Uterus (tissue), 4 donors: Measurements from ENCODE around the gene MAP2K2. TPM values are rescaled to one million over a fixed set of nuclear protein-coding genes. Genes with fewer than 3 reads are reported as not detected.
A peak's percentile ranks its signal among the peaks of the same experiment; 100 is the strongest.

Experiments used
- DNase-seq, 2 donors: peaks; one replicate each; pipeline ENCODE4 v3.0.0-alpha.2; 2019 to 2020
- H3K27ac ChIP-seq, 2 donors: fragments of 200-600 bp; sonication (generic); 1 replicate in 1 of 2; 2 replicates in 1 of 2; pipeline ENCODE4 v1.5.1; 2016 to 2018
- H3K27me3 ChIP-seq, 2 donors: fragments of 200-600 bp; sonication (generic); one replicate each; pipeline ENCODE4 v1.5.1; 2018 to 2019; ENCODE audit warnings: control low read depth in 1 of 2
- H3K36me3 ChIP-seq, 2 donors: fragments of 200-600 bp; sonication (generic); one replicate each; pipeline ENCODE4 v1.5.1; 2019; ENCODE audit warnings: control low read depth in 1 of 2
- H3K4me1 ChIP-seq, 2 donors: fragments of 200-600 bp; sonication (generic); one replicate each; pipeline ENCODE4 v1.5.1; 2018 to 2019; ENCODE audit warnings: control low read depth in 1 of 2
- H3K4me3 ChIP-seq, 2 donors: fragments of 200-600 bp; sonication (generic); 1 replicate in 1 of 2; 2 replicates in 1 of 2; pipeline ENCODE4 v1.5.1; 2018 to 2019; ENCODE audit warnings: mild to moderate bottlenecking in 1 of 2
- H3K9me3 ChIP-seq, 2 donors: fragments of 200-600 bp; sonication (generic); one replicate each; pipeline ENCODE4 v1.5.1; 2019; ENCODE audit warnings: control low read depth in 1 of 2
- POLR2A ChIP-seq, 2 donors: fragments of 450-650 bp; IDR thresholded peaks; one replicate each; pipeline ENCODE4 v1.6.1; 2016; ENCODE audit warnings: antibody characterized with exemption in 2 of 2, mild to moderate bottlenecking in 1 of 2, moderate library complexity in 1 of 2
- intact Hi-C: fragments of 100-400 bp; cut with DNase I; formaldehyde crosslinking; loops from one replicate; pipeline ENCODE4 v1.15.1; 2023; ENCODE audit warnings: low total_unique reads
- total RNA-seq, 4 donors: library from RNA; depleted of rRNA in 3 of 4; stranded (reverse); fragments of >200 nt in 3 of 4; gene quantifications; one replicate each; pipeline versions ENCODE4 v1.1.0 to v1.2.4, GENCODE V29; 2014 to 2023
- TF ChIP-seq, protein P1 (sequence below), 4 experiments: fragments of 200-600 bp in 2 of 4; fragments of 450-650 bp in 2 of 4; sonication (generic) in 2 of 4; IDR thresholded peaks; one replicate each; pipeline ENCODE4 v1.5.1; 2016 to 2019; ENCODE audit warnings: antibody characterized with exemption in 4 of 4, mild to moderate bottlenecking in 2 of 4, moderate library complexity in 1 of 4
- donor health status: DM: yes; HTN: yes; CAD: no.

The MAP2K2 gene
- total RNA-seq, 4 donors from 2014 or later = 7.4 to 105 (median 82.4) TPM

DNA sequence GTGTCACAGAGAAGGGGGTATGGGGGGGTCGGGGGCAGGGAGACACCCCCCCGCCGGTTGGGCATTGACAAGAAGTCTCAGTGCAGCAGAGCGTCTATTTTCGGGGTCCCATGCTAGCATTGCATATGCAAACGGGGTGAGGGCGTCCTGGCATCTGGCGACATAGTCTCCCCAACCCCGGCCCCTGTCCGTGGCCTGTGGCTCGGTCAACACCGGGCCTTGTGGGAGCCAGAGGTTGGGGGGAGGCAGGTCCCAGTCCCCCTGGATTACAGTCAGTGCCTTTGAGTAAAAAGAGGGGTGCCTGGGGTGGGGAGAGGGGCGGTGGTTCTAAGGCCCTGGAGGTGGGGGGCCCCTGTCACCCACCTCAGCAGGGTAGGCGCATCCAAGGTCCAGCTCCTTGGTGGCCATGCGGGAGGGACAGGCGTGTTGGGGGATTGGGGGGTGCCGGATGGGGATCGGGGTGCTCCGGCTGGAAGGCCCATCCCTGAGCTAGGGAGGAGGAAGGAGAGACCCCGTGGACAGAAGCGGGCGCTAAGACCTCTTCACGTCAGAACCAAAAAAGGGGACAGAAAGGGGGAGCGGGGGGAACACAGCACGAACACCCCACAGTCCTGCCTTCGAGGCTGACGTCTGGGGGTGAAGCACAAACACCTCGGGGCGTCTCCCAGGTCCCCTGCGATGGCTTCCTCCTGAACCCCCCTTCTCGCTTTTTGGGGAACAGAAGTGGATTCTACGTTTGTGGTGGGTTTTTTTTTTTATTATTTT lies 78.1 kb downstream of the MAP2K2 start:
- peak overlapping the region; percentile 8 to 61 for H3K27ac ChIP-seq

GRCh38 chr19:4044990-4045465 lies 78.9 kb downstream of the MAP2K2 start:
- no peaks in the 10 kb centered on the region for H3K27me3 ChIP-seq
- TF ChIP-seq, protein P1, sequence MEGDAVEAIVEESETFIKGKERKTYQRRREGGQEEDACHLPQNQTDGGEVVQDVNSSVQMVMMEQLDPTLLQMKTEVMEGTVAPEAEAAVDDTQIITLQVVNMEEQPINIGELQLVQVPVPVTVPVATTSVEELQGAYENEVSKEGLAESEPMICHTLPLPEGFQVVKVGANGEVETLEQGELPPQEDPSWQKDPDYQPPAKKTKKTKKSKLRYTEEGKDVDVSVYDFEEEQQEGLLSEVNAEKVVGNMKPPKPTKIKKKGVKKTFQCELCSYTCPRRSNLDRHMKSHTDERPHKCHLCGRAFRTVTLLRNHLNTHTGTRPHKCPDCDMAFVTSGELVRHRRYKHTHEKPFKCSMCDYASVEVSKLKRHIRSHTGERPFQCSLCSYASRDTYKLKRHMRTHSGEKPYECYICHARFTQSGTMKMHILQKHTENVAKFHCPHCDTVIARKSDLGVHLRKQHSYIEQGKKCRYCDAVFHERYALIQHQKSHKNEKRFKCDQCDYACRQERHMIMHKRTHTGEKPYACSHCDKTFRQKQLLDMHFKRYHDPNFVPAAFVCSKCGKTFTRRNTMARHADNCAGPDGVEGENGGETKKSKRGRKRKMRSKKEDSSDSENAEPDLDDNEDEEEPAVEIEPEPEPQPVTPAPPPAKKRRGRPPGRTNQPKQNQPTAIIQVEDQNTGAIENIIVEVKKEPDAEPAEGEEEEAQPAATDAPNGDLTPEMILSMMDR (IDR thresholded peaks at IDR 0.05) = no peak
- TF ChIP-seq POLR2A (IDR thresholded peaks at IDR 0.05) = no peak
- H3K4me1 ChIP-seq = no peaks in the 10 kb centered on the region
- H3K27ac ChIP-seq = peak overlapping the region in 1 of 2 donors; percentile 61
- H3K9me3 ChIP-seq = no peaks in the 10 kb centered on the region
- intact Hi-C loops = no loop called here
- no peak overlapping the region for H3K4me3 ChIP-seq
- DNase-seq = no peak
- H3K36me3 ChIP-seq = no peaks in the 10 kb centered on the region

More for the DNA sequence above, 78.1 kb downstream of the MAP2K2 start:
- Histone ChIP-seq H3K36me3 (no peaks in the 10 kb centered on the region), H3K9me3 (no peaks in the 10 kb centered on the region), H3K4me3 (no peak overlapping the region), H3K27me3 (no peaks in the 10 kb centered on the region), H3K4me1 (no peaks in the 10 kb centered on the region)
- TF ChIP-seq, protein P1 (IDR thresholded peaks at IDR 0.05) = no peak
- TF ChIP-seq POLR2A (IDR thresholded peaks at IDR 0.05) = no peak
- intact Hi-C loops = no loop called here
- no peak for DNase-seq

DNA sequence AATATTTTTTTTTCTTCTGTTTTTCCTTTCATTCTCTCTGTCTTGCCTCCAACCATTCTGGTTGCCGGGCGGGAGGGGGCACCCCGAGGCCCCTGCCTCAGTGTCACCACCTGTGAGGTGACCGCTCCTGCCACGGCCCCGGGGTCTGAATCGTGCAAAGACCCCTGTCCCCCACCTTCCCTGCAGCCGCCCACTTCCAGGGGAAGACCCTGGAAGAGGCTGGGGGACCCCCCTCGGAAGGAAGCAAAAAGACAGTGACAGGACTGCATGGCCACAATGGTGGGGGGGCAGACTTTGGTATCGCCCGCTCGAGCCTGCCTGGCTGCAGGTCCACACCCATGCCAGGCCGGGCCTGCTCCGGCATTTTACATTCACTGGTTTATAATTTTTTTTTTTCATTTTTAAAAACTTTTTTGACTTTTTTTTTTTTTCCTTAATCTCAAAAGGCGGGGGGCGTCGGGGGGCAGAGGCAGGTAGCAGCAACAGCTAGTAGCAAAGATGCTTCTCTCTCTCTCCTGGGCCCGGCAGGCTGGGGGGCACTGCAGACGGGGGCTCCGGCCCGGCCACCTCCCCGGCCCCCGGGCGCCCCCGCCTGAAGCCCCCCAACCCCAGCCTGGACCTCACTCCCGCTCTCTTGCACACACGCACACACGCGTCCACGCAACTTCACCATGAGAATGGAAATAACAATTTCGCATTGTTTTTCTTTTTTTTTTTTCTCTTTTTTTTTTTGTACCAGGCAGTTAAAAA lies 79.8 kb downstream of the MAP2K2 start:
- H3K27ac ChIP-seq = no peak overlapping the region
- TF ChIP-seq, protein P1 (IDR thresholded peaks at IDR 0.05) = no peak
- no peak for TF ChIP-seq POLR2A (IDR thresholded peaks at IDR 0.05)
- H3K4me1 ChIP-seq = no peaks in the 10 kb centered on the region
- DNase-seq = no peak
- no peaks in the 10 kb centered on the region for H3K9me3 ChIP-seq
- intact Hi-C loops = no loop called here
- no peak overlapping the region for H3K4me3 ChIP-seq
- no peaks in the 10 kb centered on the region for H3K36me3 ChIP-seq
- no peaks in the 10 kb centered on the region for H3K27me3 ChIP-seq

DNA sequence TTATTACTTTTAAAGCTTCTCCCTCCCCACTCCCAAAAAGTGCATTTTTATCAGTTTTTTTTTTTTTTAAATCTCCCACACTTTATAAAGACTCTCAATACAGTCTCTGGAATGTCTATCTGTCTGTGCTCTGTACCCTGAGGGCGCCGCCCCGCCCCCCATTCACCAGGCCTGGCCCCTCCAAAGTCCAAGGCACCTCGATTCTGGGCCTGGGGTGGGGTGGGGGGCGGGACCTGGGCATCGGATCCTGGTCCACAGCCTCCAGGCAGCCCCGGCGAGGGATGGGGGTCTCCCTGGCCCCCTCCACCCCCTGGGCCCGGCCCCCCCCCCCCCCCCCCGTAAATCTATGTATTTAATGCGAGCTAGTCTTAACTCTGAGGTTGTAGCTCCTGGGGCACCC lies 80.5 kb downstream of the MAP2K2 start:
- Histone ChIP-seq H3K4me3 (no peak overlapping the region), H3K4me1 (no peaks in the 10 kb centered on the region), H3K27ac (no peak overlapping the region), H3K9me3 (no peaks in the 10 kb centered on the region), H3K27me3 (no peaks in the 10 kb centered on the region), H3K36me3 (no peaks in the 10 kb centered on the region)
- DNase-seq = no peak
- intact Hi-C loops = no loop called here
- TF ChIP-seq, protein P1 (IDR thresholded peaks at IDR 0.05) = no peak
- no peak for TF ChIP-seq POLR2A (IDR thresholded peaks at IDR 0.05)

DNA sequence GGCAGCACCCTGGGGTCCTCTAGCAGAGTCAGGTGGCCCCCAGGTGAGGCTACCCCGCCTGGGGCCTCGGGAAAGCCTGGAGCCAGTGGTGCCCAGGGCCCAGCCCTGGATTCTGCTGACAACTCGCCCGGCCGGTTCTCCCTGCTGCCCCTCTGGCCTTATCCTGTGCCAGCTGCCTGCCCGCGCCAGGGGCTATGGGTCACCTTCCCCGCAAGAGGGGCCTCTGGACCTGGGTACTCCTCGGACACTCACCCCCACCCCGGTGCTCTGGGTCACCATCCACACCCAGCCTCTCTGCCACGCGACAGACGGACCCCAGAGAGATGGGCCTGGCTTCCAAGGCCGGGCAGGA lies 81.2 kb downstream of the MAP2K2 start:
- Histone ChIP-seq H3K4me3 (no peak overlapping the region), H3K27ac (no peak overlapping the region), H3K27me3 (no peaks in the 10 kb centered on the region), H3K4me1 (no peaks in the 10 kb centered on the region), H3K36me3 (no peaks in the 10 kb centered on the region), H3K9me3 (no peaks in the 10 kb centered on the region)
- TF ChIP-seq POLR2A (IDR thresholded peaks at IDR 0.05) = no peak
- TF ChIP-seq, protein P1 (IDR thresholded peaks at IDR 0.05) = no peak
- intact Hi-C loops = no loop called here
- DNase-seq = no peak
